Measurements from ENCODE around the gene NEURL2. TPM values are rescaled to one million over a fixed set of nuclear protein-coding genes. Genes with fewer than 3 reads are reported as not detected.

The NEURL2 gene
- total and polyA plus RNA-seq, 4 donors: 3.7 to 14.5 (median 5.2) TPM

DNA sequence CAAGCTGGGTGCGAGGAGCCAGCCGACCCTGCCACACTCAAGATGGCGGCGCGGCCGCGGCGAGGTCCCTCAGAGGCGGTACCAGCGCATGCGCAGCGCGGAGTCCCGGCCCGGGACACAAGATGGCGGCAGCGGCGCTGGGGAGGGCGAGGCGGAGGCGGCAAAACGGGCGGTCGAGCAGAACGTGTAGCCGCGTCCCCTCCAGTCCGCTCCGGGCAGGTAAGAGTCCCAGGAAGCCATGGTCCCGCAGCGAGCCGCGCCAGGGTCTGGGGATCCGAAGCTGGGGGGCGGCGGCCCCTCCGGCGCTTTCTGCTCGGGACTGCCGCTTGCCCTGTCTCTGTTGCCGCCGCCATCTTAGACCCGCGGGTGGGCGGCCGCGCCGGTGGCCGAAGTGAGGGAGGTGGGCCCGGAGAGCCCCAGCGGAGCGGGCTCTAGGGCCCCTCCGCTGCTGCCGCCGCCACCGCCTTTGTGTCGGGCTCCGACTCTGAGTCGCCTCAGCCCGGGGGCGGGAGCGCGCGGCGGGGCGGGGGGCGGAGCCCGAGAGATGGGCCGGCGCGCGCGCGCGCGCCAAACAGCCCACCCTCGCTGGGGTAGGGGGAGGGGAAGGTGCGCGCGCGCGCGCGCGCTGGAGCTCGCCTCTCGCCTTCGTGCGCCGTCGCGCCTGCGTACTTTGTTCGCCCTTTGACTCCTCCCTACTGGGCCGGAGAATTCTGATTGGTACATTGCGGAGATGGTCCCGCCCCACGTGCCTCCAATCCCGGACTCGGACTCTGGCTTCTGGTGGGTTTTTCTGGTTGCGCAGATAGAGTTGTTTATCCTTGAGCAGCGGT lies 43.8 kb upstream of the NEURL2 start, which contains the start of gene PCIF1:
Gene PCIF1 (plus strand): TSS at position 98 of the 830 bp plus-strand sequence. CDS start 4,317 bp downstream, outside the sequence.
- DNase-seq (ENCODE audit: low spot score): peak; percentile 98
- peaks cover 7 to 27% (median 18%) of the 10 kb centered on the region in 4 donors for H3K4me1 ChIP-seq (ENCODE audit: control insufficient read depth in 4 of 4, insufficient read depth in 4 of 4, low read length in 3 of 4)
- H3K4me3 ChIP-seq (ENCODE audit: low read depth in 1 of 3, low read length in 3 of 3): peak within 1 kb of the TSS; percentile 71 to 86 (median 80)
- no peaks in the 10 kb centered on the region for H3K27me3 ChIP-seq (ENCODE audit: control insufficient read depth in 4 of 4, insufficient read depth in 4 of 4, low read length in 3 of 4)
- H3K9me3 ChIP-seq (ENCODE audit: control insufficient read depth in 4 of 4, low read length in 3 of 4): no peaks in the 10 kb centered on the region
- under 1% methylated on average over 102 of the region's 102 CpGs for WGBS
- H3K9ac ChIP-seq (ENCODE audit: low read depth in 1 of 2, low read length in 2 of 2): peak within 1 kb of the TSS; percentile 95 to 97
- H3K27ac ChIP-seq (ENCODE audit: low read depth in 1 of 2, low read length in 2 of 2): peak within 1 kb of the TSS; percentile 93 to 98
- peaks cover 2 to 26% (median 24%) of the 10 kb centered on the region in 4 donors for H3K36me3 ChIP-seq (ENCODE audit: control insufficient read depth in 4 of 4, insufficient read depth in 3 of 4, low read depth in 1 of 4, low read length in 3 of 4)
- no peak for TF ChIP-seq FOXA2 (IDR thresholded peaks at IDR 0.05)
- no peak for TF ChIP-seq JUND (IDR thresholded peaks at IDR 0.05)
- no peak for TF ChIP-seq HNF4G (IDR thresholded peaks at IDR 0.05)
- peak; percentile 57 for TF ChIP-seq TAF1 (conservative IDR thresholded peaks at IDR 0.05)
- peak; percentile 59 for TF ChIP-seq SP1 (IDR thresholded peaks at IDR 0.05)
- TF ChIP-seq YY1 (IDR thresholded peaks at IDR 0.05): peak; percentile 100
- TF ChIP-seq NR2F2 (IDR thresholded peaks at IDR 0.05): peak; percentile 28
- no peak for TF ChIP-seq CTCF (IDR thresholded peaks at IDR 0.05; ENCODE audit: low read depth, low read length, missing input control)
- TF ChIP-seq RXRA (IDR thresholded peaks at IDR 0.05): no peak
- no peak for TF ChIP-seq ZBTB33 (IDR thresholded peaks at IDR 0.05)
- peak; percentile 10 to 34 for TF ChIP-seq RAD21 (IDR thresholded peaks at IDR 0.05)
- TF ChIP-seq, protein P1, sequence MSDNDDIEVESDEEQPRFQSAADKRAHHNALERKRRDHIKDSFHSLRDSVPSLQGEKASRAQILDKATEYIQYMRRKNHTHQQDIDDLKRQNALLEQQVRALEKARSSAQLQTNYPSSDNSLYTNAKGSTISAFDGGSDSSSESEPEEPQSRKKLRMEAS (IDR thresholded peaks at IDR 0.05): no peak
- TF ChIP-seq REST (IDR thresholded peaks at IDR 0.05): peak; percentile 56
- no peak for TF ChIP-seq GABPA (IDR thresholded peaks at IDR 0.05 in 1 of 2, conservative IDR thresholded peaks at IDR 0.05 in 1 of 2)
- TF ChIP-seq EGR1 (IDR thresholded peaks at IDR 0.05; ENCODE audit: low read depth in 2 of 2): no peak
- TF ChIP-seq FOXA1 (IDR thresholded peaks at IDR 0.05): no peak
- peak; percentile 37 to 58 for TF ChIP-seq HNF4A (conservative IDR thresholded peaks at IDR 0.05)
- TF ChIP-seq, protein P2, sequence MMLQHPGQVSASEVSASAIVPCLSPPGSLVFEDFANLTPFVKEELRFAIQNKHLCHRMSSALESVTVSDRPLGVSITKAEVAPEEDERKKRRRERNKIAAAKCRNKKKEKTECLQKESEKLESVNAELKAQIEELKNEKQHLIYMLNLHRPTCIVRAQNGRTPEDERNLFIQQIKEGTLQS (IDR thresholded peaks at IDR 0.05): no peak
